Nephron progenitor cell (in vitro differentiated cells): ENCODE measurements around the gene HEBP2.

Source experiments
- DNase-seq: peaks from one replicate; pipeline ENCODE4 v3.0.0; 2021
- H3K27ac Mint-ChIP-seq: 2 replicates; pipeline ENCODE4 v1.8.0; 2021; ENCODE audit warnings: mild to moderate bottlenecking, moderate library complexity, mixed read lengths
- H3K27me3 Mint-ChIP-seq: 2 replicates; pipeline ENCODE4 v1.8.0; 2021; ENCODE audit warnings: mild to moderate bottlenecking, low read depth, mixed read lengths; ENCODE audit not compliant: poor library complexity
- H3K36me3 Mint-ChIP-seq: 2 replicates; pipeline ENCODE4 v1.8.0; 2021; ENCODE audit warnings: low read depth, mixed read lengths
- H3K4me1 Mint-ChIP-seq: 2 replicates; pipeline ENCODE4 v1.8.0; 2021; ENCODE audit warnings: mixed read lengths
- H3K4me3 Mint-ChIP-seq: 2 replicates; pipeline ENCODE4 v1.8.0; 2021; ENCODE audit warnings: mild to moderate bottlenecking, moderate library complexity, mixed read lengths
- H3K9me3 Mint-ChIP-seq: 2 replicates; pipeline ENCODE4 v1.8.0; 2021; ENCODE audit warnings: mild to moderate bottlenecking, moderate library complexity, mixed read lengths
- CTCF ChIP-seq: fragments of 200-600 bp; sonication (generic); IDR thresholded peaks from 2 replicates; pipeline ENCODE4 v1.5.0; 2021; ENCODE audit warnings: antibody characterized with exemption

Gene HEBP2

GRCh38 chr6:138461647-138462046 lies 57.6 kb downstream of the HEBP2 start:
- Mint-ChIP-seq H3K9me3 (no peaks in the 10 kb centered on the region), H3K27me3 (no peaks in the 10 kb centered on the region), H3K36me3 (peaks cover 61% of the 10 kb centered on the region), H3K4me1 (no peaks in the 10 kb centered on the region), H3K27ac (no peak overlapping the region), H3K4me3 (no peak overlapping the region)
- no peak for TF ChIP-seq CTCF
- no peak for DNase-seq

GRCh38 chr6:138464085-138464484 lies 60.1 kb downstream of the HEBP2 start:
- H3K4me1 Mint-ChIP-seq: no peaks in the 10 kb centered on the region
- no peak overlapping the region for H3K4me3 Mint-ChIP-seq
- DNase-seq: no peak
- H3K9me3 Mint-ChIP-seq: no peaks in the 10 kb centered on the region
- no peak overlapping the region for H3K27ac Mint-ChIP-seq
- H3K36me3 Mint-ChIP-seq: peaks cover 61% of the 10 kb centered on the region
- no peak for TF ChIP-seq CTCF
- H3K27me3 Mint-ChIP-seq: no peaks in the 10 kb centered on the region

- Mint-ChIP-seq H3K4me1 (no peaks in the 10 kb centered on the region), H3K9me3 (no peaks in the 10 kb centered on the region), H3K4me3 (no peak overlapping the region), H3K27ac (peak overlapping the region; percentile 44), H3K27me3 (no peaks in the 10 kb centered on the region), H3K36me3 (peaks cover 64% of the 10 kb centered on the region)
- TF ChIP-seq CTCF: no peak
- DNase-seq: no peak
Measured at GRCh38 chr6:138465007-138465645, 61.1 kb downstream of the HEBP2 start.

GRCh38 chr6:138467901-138468300 lies 63.9 kb downstream of the HEBP2 start:
- Mint-ChIP-seq H3K27ac (no peak overlapping the region), H3K36me3 (peaks cover 52% of the 10 kb centered on the region)

GRCh38 chr6:138468320-138469015 lies 64.4 kb downstream of the HEBP2 start:
- H3K27ac Mint-ChIP-seq: no peak overlapping the region
- TF ChIP-seq CTCF: no peak
- peaks cover 4% of the 10 kb centered on the region for H3K27me3 Mint-ChIP-seq

More at GRCh38 chr6:138467901-138468300, 63.9 kb downstream of the HEBP2 start:
- H3K4me1 Mint-ChIP-seq: no peaks in the 10 kb centered on the region
- DNase-seq: no peak
- H3K4me3 Mint-ChIP-seq: no peak overlapping the region
- TF ChIP-seq CTCF: no peak
- no peaks in the 10 kb centered on the region for H3K9me3 Mint-ChIP-seq
- H3K27me3 Mint-ChIP-seq: peaks cover 4% of the 10 kb centered on the region

More at GRCh38 chr6:138468320-138469015, 64.4 kb downstream of the HEBP2 start:
- no peaks in the 10 kb centered on the region for H3K4me1 Mint-ChIP-seq
- no peaks in the 10 kb centered on the region for H3K9me3 Mint-ChIP-seq
- no peak for DNase-seq
- peaks cover 46% of the 10 kb centered on the region for H3K36me3 Mint-ChIP-seq
- no peak overlapping the region for H3K4me3 Mint-ChIP-seq
